Trophoblast cell (in vitro differentiated cells and primary cell): ENCODE data around the gene HSPH1.

ENCODE experiments used
- DNase-seq, 2 donors: peaks; one replicate each; pipeline ENCODE4 v3.0.0-alpha.2; 2016
- H2AFZ ChIP-seq: 2 replicates; pipeline ENCODE4 v1.6.1; 2013; ENCODE audit warnings: low read length, moderate library complexity, mild to moderate bottlenecking; ENCODE audit not compliant: insufficient read depth, poor library complexity
- H2AK5ac ChIP-seq: 2 replicates; pipeline ENCODE4 v1.6.1; 2013; ENCODE audit warnings: mild to moderate bottlenecking, low read length
- H2BK120ac ChIP-seq: 2 replicates; pipeline ENCODE4 v1.6.1; 2013; ENCODE audit warnings: low read length, mild to moderate bottlenecking, moderate library complexity; ENCODE audit not compliant: insufficient read depth, poor library complexity
- H2BK12ac ChIP-seq: 2 replicates; pipeline ENCODE4 v1.6.1; 2013; ENCODE audit warnings: mild to moderate bottlenecking, low read length, moderate library complexity
- H2BK5ac ChIP-seq: 2 replicates; pipeline ENCODE4 v1.6.1; 2013; ENCODE audit warnings: low read length, low read depth, moderate library complexity, mild to moderate bottlenecking; ENCODE audit not compliant: poor library complexity
- H3K14ac ChIP-seq: 2 replicates; pipeline ENCODE4 v1.6.1; 2013; ENCODE audit warnings: mild to moderate bottlenecking, low read length
- H3K18ac ChIP-seq: 2 replicates; pipeline ENCODE4 v1.6.1; 2013; ENCODE audit warnings: mild to moderate bottlenecking, low read length
- H3K23ac ChIP-seq: 2 replicates; pipeline ENCODE4 v1.6.1; 2013; ENCODE audit warnings: low read length
- H3K27ac ChIP-seq: 2 replicates; pipeline ENCODE4 v1.5.1; 2013; ENCODE audit warnings: low read depth, mild to moderate bottlenecking, inconsistent platforms, low read length, moderate library complexity
- H3K27me3 ChIP-seq: 2 replicates; pipeline ENCODE4 v1.6.1; 2013; ENCODE audit warnings: inconsistent platforms, mild to moderate bottlenecking, low read length, moderate library complexity; ENCODE audit not compliant: insufficient read depth
- H3K36me3 ChIP-seq, 2 experiments: 1 replicate in 1 of 2; 2 replicates in 1 of 2; pipeline ENCODE4 v1.6.1; 2013; ENCODE audit warnings: low read length in 2 of 2, mild to moderate bottlenecking in 2 of 2, moderate library complexity in 1 of 2; ENCODE audit not compliant: insufficient read depth in 2 of 2, control insufficient read depth in 1 of 2
- H3K4ac ChIP-seq: 2 replicates; pipeline ENCODE4 v1.6.1; 2013; ENCODE audit warnings: low read depth, mild to moderate bottlenecking, low read length, moderate library complexity
- H3K4me1 ChIP-seq, 2 experiments: 1 replicate in 1 of 2; 2 replicates in 1 of 2; pipeline ENCODE4 v1.6.1; 2013; ENCODE audit warnings: low read length in 2 of 2, mild to moderate bottlenecking in 2 of 2, moderate library complexity in 1 of 2; ENCODE audit not compliant: insufficient read depth in 2 of 2, control insufficient read depth in 1 of 2
- H3K4me2 ChIP-seq: 2 replicates; pipeline ENCODE4 v1.6.1; 2013; ENCODE audit warnings: inconsistent platforms, mild to moderate bottlenecking, low read length, moderate library complexity
- H3K4me3 ChIP-seq: 2 replicates; pipeline ENCODE4 v1.5.1; 2013; ENCODE audit warnings: mild to moderate bottlenecking, low read depth, low read length, inconsistent platforms
- H3K79me1 ChIP-seq: one replicate; pipeline ENCODE4 v1.6.1; 2013; ENCODE audit warnings: low read length
- H3K79me2 ChIP-seq: 2 replicates; pipeline ENCODE4 v1.6.1; 2013; ENCODE audit warnings: low read length, mild to moderate bottlenecking; ENCODE audit not compliant: control insufficient read depth, insufficient read depth, poor library complexity
- H3K9ac ChIP-seq: 2 replicates; pipeline ENCODE4 v1.6.1; 2013; ENCODE audit warnings: mild to moderate bottlenecking, low read length
- H3K9me3 ChIP-seq: 2 replicates; pipeline ENCODE4 v1.6.1; 2013; ENCODE audit warnings: low read depth, mild to moderate bottlenecking, control low read depth, inconsistent platforms, low read length; ENCODE audit not compliant: insufficient read depth
- H4K12ac ChIP-seq: 2 replicates; pipeline ENCODE4 v1.6.1; 2013; ENCODE audit warnings: low read depth, mild to moderate bottlenecking, low read length, moderate library complexity
- H4K8ac ChIP-seq: 2 replicates; pipeline ENCODE4 v1.6.1; 2013; ENCODE audit warnings: low read depth, mild to moderate bottlenecking, low read length, moderate library complexity
- H4K91ac ChIP-seq: one replicate; pipeline ENCODE4 v1.6.1; 2013; ENCODE audit warnings: low read depth, mild to moderate bottlenecking, low read length, moderate library complexity
- WGBS: extraction: QIAGEN DNeasy Blood & Tissue Kit; methylation state at CpG from one replicate; pipeline ENCODE4 v1.1.7; 2013; ENCODE audit warnings: missing lambda C conversion rate; ENCODE audit not compliant: insufficient read length, insufficient coverage; ENCODE audit errors: extremely low coverage; 5-methylcytosine and 5-hydroxymethylcytosine counted together

The HSPH1 gene

GRCh38 chr13:31154939-31155338 lies 6.8 kb downstream of the HSPH1 start:
- Histone ChIP-seq H2BK120ac (no peak overlapping the region), H3K18ac (no peak overlapping the region), H3K14ac (no peak overlapping the region), H3K23ac (no peak overlapping the region), H2BK12ac (no peak overlapping the region), H2BK5ac (no peak overlapping the region), H3K4me2 (no peak overlapping the region), H4K12ac (no peak overlapping the region), H3K27me3 (no peaks in the 10 kb centered on the region), H3K9me3 (no peaks in the 10 kb centered on the region), H2AK5ac (no peak overlapping the region), H3K27ac (no peak overlapping the region), H3K79me1 (no peaks in the 10 kb centered on the region), H3K4me3 (no peak overlapping the region), H3K4me1 (no peaks in the 10 kb centered on the region), H4K8ac (no peak overlapping the region), H4K91ac (no peak overlapping the region), H3K9ac (no peak overlapping the region), H3K79me2 (no peaks in the 10 kb centered on the region), H3K4ac (no peak overlapping the region), H3K36me3 (peaks cover 5 to 13% of the 10 kb centered on the region in 2 experiments), H2AFZ (no peak overlapping the region)
- WGBS: no CpG with 5 or more reads among the region's 2 CpGs
- DNase-seq: no peak

GRCh38 chr13:31151837-31152236 lies 9.9 kb downstream of the HSPH1 start:
- Histone ChIP-seq H3K79me2 (no peaks in the 10 kb centered on the region), H4K91ac (no peak overlapping the region), H2AFZ (no peak overlapping the region), H3K23ac (no peak overlapping the region), H2BK120ac (no peak overlapping the region), H2BK12ac (no peak overlapping the region), H4K8ac (no peak overlapping the region), H3K36me3 (peaks cover 2 to 15% of the 10 kb centered on the region in 2 experiments), H4K12ac (no peak overlapping the region), H3K9ac (no peak overlapping the region), H3K27ac (no peak overlapping the region), H3K4me1 (no peaks in the 10 kb centered on the region), H3K4ac (no peak overlapping the region), H2BK5ac (no peak overlapping the region), H3K79me1 (no peaks in the 10 kb centered on the region), H3K14ac (no peak overlapping the region), H3K4me2 (no peak overlapping the region), H3K18ac (no peak overlapping the region), H3K4me3 (no peak overlapping the region), H2AK5ac (no peak overlapping the region), H3K27me3 (no peaks in the 10 kb centered on the region), H3K9me3 (no peaks in the 10 kb centered on the region)
- WGBS: no CpG with 5 or more reads among the region's 3 CpGs
- no peak for DNase-seq

- H3K9ac ChIP-seq: no peak overlapping the region
- no peaks in the 10 kb centered on the region for H3K79me2 ChIP-seq
- peaks cover 5 to 21% of the 10 kb centered on the region in 2 experiments for H3K36me3 ChIP-seq
- no peak overlapping the region for H4K12ac ChIP-seq
- no peak overlapping the region for H2BK120ac ChIP-seq
- no peak overlapping the region for H3K18ac ChIP-seq
- no peak overlapping the region for H2BK12ac ChIP-seq
- DNase-seq: no peak
- no peak overlapping the region for H3K14ac ChIP-seq
- H3K9me3 ChIP-seq: no peaks in the 10 kb centered on the region
- no CpG with 5 or more reads among the region's 4 CpGs for WGBS
- no peak overlapping the region for H3K23ac ChIP-seq
- no peak overlapping the region for H3K4me2 ChIP-seq
- H3K4me3 ChIP-seq: no peak overlapping the region
- no peaks in the 10 kb centered on the region for H3K27me3 ChIP-seq
- H3K27ac ChIP-seq: no peak overlapping the region
- H2AFZ ChIP-seq: no peak overlapping the region
- H3K79me1 ChIP-seq: no peaks in the 10 kb centered on the region
- H2BK5ac ChIP-seq: no peak overlapping the region
- no peak overlapping the region for H2AK5ac ChIP-seq
- H3K4me1 ChIP-seq: no peaks in the 10 kb centered on the region
- H3K4ac ChIP-seq: no peak overlapping the region
- H4K91ac ChIP-seq: no peak overlapping the region
- no peak overlapping the region for H4K8ac ChIP-seq
Observed at GRCh38 chr13:31150315-31150985, 11.3 kb downstream of the HSPH1 start.

- no peaks in the 10 kb centered on the region for H3K4me1 ChIP-seq
- no peak overlapping the region for H2AK5ac ChIP-seq
- no peak overlapping the region for H2AFZ ChIP-seq
- peaks cover 5 to 22% of the 10 kb centered on the region in 2 experiments for H3K36me3 ChIP-seq
- H4K8ac ChIP-seq: no peak overlapping the region
- no peaks in the 10 kb centered on the region for H3K9me3 ChIP-seq
- no peak overlapping the region for H2BK120ac ChIP-seq
- H3K27ac ChIP-seq: no peak overlapping the region
- no peak overlapping the region for H2BK12ac ChIP-seq
- H2BK5ac ChIP-seq: no peak overlapping the region
- no peak overlapping the region for H3K9ac ChIP-seq
- no peak overlapping the region for H3K18ac ChIP-seq
- no peak overlapping the region for H4K12ac ChIP-seq
- no peak overlapping the region for H3K4me3 ChIP-seq
- no peak overlapping the region for H3K4ac ChIP-seq
- no peaks in the 10 kb centered on the region for H3K27me3 ChIP-seq
- H3K79me1 ChIP-seq: no peaks in the 10 kb centered on the region
- H4K91ac ChIP-seq: no peak overlapping the region
- no peak overlapping the region for H3K4me2 ChIP-seq
- no peaks in the 10 kb centered on the region for H3K79me2 ChIP-seq
- no peak for DNase-seq
- no CpG with 5 or more reads among the region's 2 CpGs for WGBS
- H3K14ac ChIP-seq: no peak overlapping the region
- no peak overlapping the region for H3K23ac ChIP-seq
Observed at GRCh38 chr13:31149604-31150003, 12.1 kb downstream of the HSPH1 start.
